ENCODE results near the gene GPR162.
"Not testable (repeated sequence)": the region's sequence is repeated elsewhere in the genome, so short reads cannot be mapped to it uniquely, and the experiment has no call there.

Gene GPR162

GRCh38 chr12:6851921-6852650, 30.5 kb downstream of the GPR162 start, which contains the start of gene USP5:
Gene USP5, plus strand, starts transcription at chr12:6852150. Its CDS starts 30 bp downstream, at chr12:6852180.
- in situ Hi-C loops (cut with HindIII; ENCODE audit: low sequenced_read_pairs), result no loop called here

GRCh38 chr12:6852651-6853354, 31.2 kb downstream of the GPR162 start:
- in situ Hi-C loops (cut with HindIII; ENCODE audit: low sequenced_read_pairs), result no loop called here

GRCh38 chr12:6853626-6854025, 32.0 kb downstream of the GPR162 start:
- in situ Hi-C loops (cut with HindIII; ENCODE audit: low sequenced_read_pairs), result no loop called here

GRCh38 chr12:6854036-6854435, 32.4 kb downstream of the GPR162 start:
- in situ Hi-C loops (cut with HindIII; ENCODE audit: low sequenced_read_pairs), result no loop called here

GRCh38 chr12:6855322-6855721, 33.7 kb downstream of the GPR162 start:
- in situ Hi-C loops (cut with HindIII; ENCODE audit: low sequenced_read_pairs), result no loop called here

GRCh38 chr12:6858799-6859198, 37.2 kb downstream of the GPR162 start:
- in situ Hi-C loops (cut with HindIII; ENCODE audit: low sequenced_read_pairs), result no loop called here

- in situ Hi-C loops (cut with HindIII; ENCODE audit: low sequenced_read_pairs), result no loop called here
Measured at GRCh38 chr12:6860116-6860515, 38.5 kb downstream of the GPR162 start.

GRCh38 chr12:6860942-6861341, 39.3 kb downstream of the GPR162 start:
- in situ Hi-C loops (cut with HindIII; ENCODE audit: low sequenced_read_pairs), result no loop called here

GRCh38 chr12:6861391-6861790, 39.8 kb downstream of the GPR162 start:
- in situ Hi-C loops (cut with HindIII; ENCODE audit: low sequenced_read_pairs), result no loop called here

- in situ Hi-C loops (cut with HindIII; ENCODE audit: low sequenced_read_pairs), result no loop called here
Measured at GRCh38 chr12:6863033-6863432, 41.4 kb downstream of the GPR162 start.

- in situ Hi-C loops (cut with HindIII; ENCODE audit: low sequenced_read_pairs), result no loop called here
Measured at GRCh38 chr12:6863586-6864321, 42.1 kb downstream of the GPR162 start.

- in situ Hi-C loops (cut with HindIII; ENCODE audit: low sequenced_read_pairs), result not testable (repeated sequence)
Measured at GRCh38 chr12:6865307-6865706, 43.7 kb downstream of the GPR162 start.

- in situ Hi-C loops (cut with HindIII; ENCODE audit: low sequenced_read_pairs), result no loop called here
Measured at GRCh38 chr12:6866163-6866919, 44.7 kb downstream of the GPR162 start.

GRCh38 chr12:6866920-6867412, 45.3 kb downstream of the GPR162 start:
- in situ Hi-C loops (cut with HindIII; ENCODE audit: low sequenced_read_pairs), result no loop called here

GRCh38 chr12:6867413-6868210, 46.0 kb downstream of the GPR162 start, which contains the start of gene TPI1:
Gene TPI1, plus strand, starts transcription at chr12:6867531. Its CDS starts 36 bp downstream, at chr12:6867567.
- in situ Hi-C loops (cut with HindIII; ENCODE audit: low sequenced_read_pairs), result no loop called here

GRCh38 chr12:6868211-6869048, 46.8 kb downstream of the GPR162 start:
- in situ Hi-C loops (cut with HindIII; ENCODE audit: low sequenced_read_pairs), result no loop called here

- in situ Hi-C loops (cut with HindIII; ENCODE audit: low sequenced_read_pairs), result no loop called here
Measured at GRCh38 chr12:6869049-6870021, 47.7 kb downstream of the GPR162 start.

GRCh38 chr12:6870304-6870703, 48.7 kb downstream of the GPR162 start:
- in situ Hi-C loops (cut with HindIII; ENCODE audit: low sequenced_read_pairs), result not testable (repeated sequence)

All from DLD1 (cell line).